ENCODE data around the gene COQ10A. TPM values are rescaled to one million over a fixed set of nuclear protein-coding genes. Genes with fewer than 3 reads are reported as not detected.
A peak's percentile ranks its signal among the peaks of the same experiment; 100 is the strongest.

The COQ10A gene
- total and polyA plus RNA-seq, 11 donors = 45.7 to 250 (median 129) TPM

GRCh38 chr12:56221232-56221756 is 45.4 kb upstream of the COQ10A start:
- H3K4me3 ChIP-seq = peak overlapping the region; percentile 56 to 95 (median 76)
- peak overlapping the region; percentile 86 to 99 (median 96) for H3K27ac ChIP-seq
- whole genome bisulfite sequencing, 4 donors = 0 to 1% (median 1%) methylated on average over 21 of the region's 21 CpGs
- DNase-seq (peak; percentile 53 to 78 (median 68)), ATAC-seq (peak; percentile 8 to 38 (median 21))
- no peaks in the 10 kb centered on the region for H3K9me3 ChIP-seq
- H3K36me3 ChIP-seq = peaks cover 0 to 17% (median 8%) of the 10 kb centered on the region in 9 donors
- H3K4me1 ChIP-seq = peaks cover 8 to 52% (median 41%) of the 10 kb centered on the region in 12 donors
- intact Hi-C loops (cut with DNase I) = loop anchor here in 6 of 10 donors (5.0 to 10.0 kb wide), 4 partner anchors 34 to 244 kb away; partner anchors contain the start of genes ANKRD52 (in 4 of the 6), ESYT1 (in 1 of the 6), SMARCC2 (in 1 of the 6) and SPRYD4 (in 1 of the 6)
- H3K27me3 ChIP-seq = no peaks in the 10 kb centered on the region
- TF ChIP-seq CTCF (IDR thresholded peaks at IDR 0.05) (no peak), POLR2A (IDR thresholded peaks at IDR 0.05) (no peak)

- DNase-seq (peak; percentile 97 to 98 (median 98)), ATAC-seq (peak; percentile 91 to 94 (median 94))
- no peaks in the 10 kb centered on the region for H3K9me3 ChIP-seq
- peak within 1 kb of the TSS; percentile 86 to 99 (median 96) for H3K27ac ChIP-seq
- peak; percentile 82 to 96 for TF ChIP-seq POLR2A (IDR thresholded peaks at IDR 0.05)
- TF ChIP-seq CTCF (IDR thresholded peaks at IDR 0.05) = peak in 3 of 12 donors; percentile 25 to 30 (median 30)
- intact Hi-C loops (cut with DNase I) = loop anchor here in 7 of 10 donors (2.0 to 10.0 kb wide), 6 partner anchors 35 to 243 kb away; partner anchors contain the start of genes ANKRD52 (in 4 of the 7), ZC3H10 (in 2 of the 7), CS (in 1 of the 7) and ESYT1 (in 1 of the 7)
- peaks cover 0 to 11% (median 4%) of the 10 kb centered on the region in 9 donors for H3K36me3 ChIP-seq
- H3K4me1 ChIP-seq = peaks cover 8 to 52% (median 41%) of the 10 kb centered on the region in 12 donors
- H3K4me3 ChIP-seq = peak within 1 kb of the TSS; percentile 56 to 95 (median 76)
- WGBS, 4 donors = 0 to 1% (median 1%) methylated on average over 38 to 42 of the region's 42 CpGs
- no peaks in the 10 kb centered on the region for H3K27me3 ChIP-seq
Measured at GRCh38 chr12:56221757-56222530, 44.8 kb upstream of the COQ10A start, which contains the start of gene RNF41. TSS of gene RNF41 (minus strand) at chr12:56221922. CDS start at chr12:56214047, 7,875 bp downstream.

- 3 to 8% (median 6%) methylated on average over 4 of the region's 4 CpGs for WGBS, 4 donors
- peaks cover 8 to 52% (median 41%) of the 10 kb centered on the region in 12 donors for H3K4me1 ChIP-seq
- intact Hi-C loops (cut with DNase I) = loop anchor here in 7 of 10 donors (2.0 to 10.0 kb wide), 6 partner anchors 35 to 242 kb away; partner anchors contain the start of genes ANKRD52 (in 4 of the 7), ZC3H10 (in 2 of the 7), CS (in 1 of the 7) and ESYT1 (in 1 of the 7)
- peaks cover 0 to 10% (median 4%) of the 10 kb centered on the region in 9 donors for H3K36me3 ChIP-seq
- peak in 1 of 12 donors; percentile 2 for TF ChIP-seq CTCF (IDR thresholded peaks at IDR 0.05)
- TF ChIP-seq POLR2A (IDR thresholded peaks at IDR 0.05) = no peak
- H3K9me3 ChIP-seq = no peaks in the 10 kb centered on the region
- H3K4me3 ChIP-seq = peak overlapping the region; percentile 56 to 95 (median 76)
- no peaks in the 10 kb centered on the region for H3K27me3 ChIP-seq
- DNase-seq (no peak), ATAC-seq (no peak)
- H3K27ac ChIP-seq = peak overlapping the region; percentile 86 to 99 (median 96)
Measured at GRCh38 chr12:56222531-56222895, 44.2 kb upstream of the COQ10A start.

Measured in heart left ventricle (tissue), 16 donors.